Stromal cell of bone marrow (primary cell): ENCODE measurements around the gene HERC2.

Experiments used
- DNase-seq: peaks from one replicate; pipeline ENCODE4 v3.0.0-alpha.2; 2012; ENCODE audit warnings: low read depth

HERC2 gene

DNA sequence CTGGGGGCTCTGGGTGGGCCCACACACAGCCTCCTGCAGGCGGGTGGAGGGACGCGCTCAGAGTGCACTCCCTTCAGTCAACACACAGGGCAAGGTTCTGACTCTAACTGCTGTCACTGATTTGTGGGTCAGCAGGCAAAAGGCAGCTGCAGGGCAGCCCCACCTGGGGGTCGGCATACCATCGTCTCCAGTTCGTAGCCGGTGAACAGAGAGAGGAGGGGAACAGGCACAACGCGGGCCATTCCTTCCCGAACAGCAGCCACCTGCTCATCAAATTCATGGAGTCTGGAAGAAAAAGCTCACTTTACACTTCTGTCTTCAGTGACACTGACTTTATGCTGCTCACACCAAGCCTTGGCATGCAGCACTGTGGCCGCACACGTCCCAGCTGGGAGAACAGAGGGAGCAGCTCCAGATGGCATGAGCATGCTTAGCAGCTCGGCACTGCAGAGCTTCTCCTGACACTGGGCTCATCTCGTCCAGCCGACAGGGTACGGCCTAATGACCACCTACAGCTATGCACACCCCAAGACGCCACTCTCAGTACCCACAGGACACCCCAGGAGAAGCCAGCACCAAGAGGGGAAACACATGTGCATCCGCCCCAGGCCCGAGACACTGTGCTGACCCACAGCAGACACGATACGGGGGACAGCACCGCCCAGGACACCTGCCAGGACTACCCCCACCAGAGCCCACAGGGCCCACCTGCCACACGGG lies 208.4 kb downstream of the HERC2 start:
- DNase-seq = no peak

GRCh38 chr15:28112962-28113361 lies 209.0 kb downstream of the HERC2 start:
- no peak for DNase-seq

DNA sequence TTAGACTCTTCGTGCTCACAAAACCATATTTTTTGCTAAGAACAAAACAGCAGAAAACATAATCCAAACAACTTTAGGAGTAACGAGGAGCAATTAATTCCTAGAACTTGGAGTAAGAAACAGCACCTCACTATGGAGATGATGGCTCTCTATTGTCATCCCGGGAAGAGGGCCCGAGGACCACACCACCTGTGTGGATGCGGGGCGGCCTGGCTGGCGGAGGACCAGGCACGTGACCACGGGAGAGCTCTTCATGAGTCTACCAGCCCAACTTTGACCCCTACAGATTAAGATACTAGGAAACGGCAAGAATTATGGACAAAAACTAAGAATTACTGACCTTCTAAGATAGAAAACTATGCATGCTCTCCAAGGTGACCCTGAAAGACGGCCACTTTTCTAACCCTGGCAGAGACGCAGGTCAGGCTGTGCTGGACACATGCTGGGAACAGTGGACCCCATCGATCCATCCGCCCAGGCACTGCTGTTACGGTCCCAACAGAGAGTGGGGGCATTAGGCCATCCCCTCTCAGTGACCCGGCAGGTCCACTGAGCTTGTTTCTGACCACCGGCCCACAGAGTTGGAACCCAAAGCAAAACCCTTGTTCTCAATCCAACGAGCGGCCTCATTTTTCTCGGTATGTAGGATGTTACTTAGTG lies 209.7 kb downstream of the HERC2 start:
- no peak for DNase-seq

- DNase-seq = no peak
These were observed 210.4 kb downstream of the HERC2 start for GRCh38 chr15:28111543-28111942.

- no peak for DNase-seq
These were observed 211.5 kb downstream of the HERC2 start for GRCh38 chr15:28110481-28110881.

GRCh38 chr15:28109626-28110455 lies 212.1 kb downstream of the HERC2 start:
- no peak for DNase-seq

GRCh38 chr15:28107904-28108275 lies 214.1 kb downstream of the HERC2 start:
- no peak for DNase-seq

GRCh38 chr15:28107111-28107903 lies 214.7 kb downstream of the HERC2 start:
- no peak for DNase-seq

DNA sequence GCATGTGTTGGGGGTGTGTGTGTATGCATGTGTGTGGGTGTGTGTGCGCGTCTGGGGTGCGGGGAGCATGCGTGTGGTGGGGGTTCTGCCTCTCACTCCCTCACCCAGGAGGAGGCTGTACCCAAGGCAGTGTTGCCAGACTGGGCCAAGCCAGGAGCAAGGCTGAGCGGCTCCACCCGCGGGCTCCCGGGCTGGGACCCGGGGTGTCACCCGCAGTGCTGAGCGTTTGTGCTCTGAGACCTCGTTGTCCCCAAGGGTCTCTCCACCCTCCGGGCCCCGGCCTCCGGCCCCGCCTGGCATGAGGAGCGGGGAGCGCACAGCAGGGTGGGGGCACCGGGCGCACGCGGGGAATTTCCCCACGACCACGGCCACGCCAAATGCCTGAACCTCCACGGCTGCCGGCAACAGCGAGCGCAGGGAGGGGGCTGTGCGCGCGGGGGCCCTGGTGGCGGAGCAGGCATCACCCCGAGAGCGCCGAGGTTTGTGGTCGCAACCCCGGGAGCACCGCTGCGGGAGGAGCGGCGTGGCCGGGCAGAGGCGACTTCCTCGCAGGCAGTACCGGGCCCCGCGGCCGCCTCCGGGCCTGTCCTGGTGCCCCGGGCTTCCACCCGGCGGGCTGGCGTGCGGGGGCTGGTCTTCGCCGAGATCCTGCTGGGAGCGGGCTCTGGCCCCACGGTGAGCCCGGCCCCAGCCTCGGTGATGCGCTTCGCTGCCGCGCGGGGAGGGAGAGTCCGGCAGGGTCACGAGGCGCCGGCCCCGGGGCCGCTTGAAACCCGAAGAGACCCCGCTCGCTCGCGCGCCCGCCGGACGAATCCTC lies 215.5 kb downstream of the HERC2 start:
- DNase-seq = no peak

- no peak for DNase-seq
These were observed 216.2 kb downstream of the HERC2 start for GRCh38 chr15:28105793-28106192.

DNA sequence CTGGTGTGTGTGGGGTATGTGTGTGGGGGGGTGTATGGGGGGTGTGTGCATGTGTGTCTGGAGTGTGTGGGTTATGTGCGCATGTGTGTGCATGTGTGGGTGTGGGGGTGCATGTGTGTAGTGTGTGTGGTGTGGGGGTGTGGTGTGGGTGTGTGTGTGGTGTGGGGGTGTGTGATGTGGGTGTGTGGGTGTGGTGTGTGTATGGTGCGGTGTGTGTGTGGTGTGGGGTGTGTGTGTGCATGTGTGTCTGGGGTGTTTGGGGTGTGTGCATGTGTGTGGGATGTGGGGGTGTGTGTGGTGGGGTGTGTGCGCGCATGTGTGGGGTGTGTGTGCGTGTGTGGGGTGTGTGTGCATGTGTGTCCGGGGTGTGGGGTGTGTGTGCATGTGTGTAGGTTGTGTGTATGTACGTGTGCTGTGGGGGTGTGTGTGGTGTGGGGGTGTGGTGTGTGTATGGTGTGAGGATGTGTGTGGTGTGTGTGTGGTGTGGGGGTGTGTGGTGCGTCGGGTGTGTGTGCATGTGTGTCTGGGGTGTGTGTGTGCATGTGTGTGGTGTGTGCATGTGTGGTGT lies 216.7 kb downstream of the HERC2 start:
- no peak for DNase-seq

GRCh38 chr15:28104326-28104725 lies 217.7 kb downstream of the HERC2 start:
- DNase-seq = no peak

GRCh38 chr15:28103831-28104230 lies 218.1 kb downstream of the HERC2 start:
- DNase-seq = no peak

- DNase-seq = no peak
These were observed 220.0 kb downstream of the HERC2 start for GRCh38 chr15:28101983-28102441.

- DNase-seq = no peak
These were observed 220.8 kb downstream of the HERC2 start for GRCh38 chr15:28101201-28101600.

- DNase-seq = no peak
These were observed 221.3 kb downstream of the HERC2 start for GRCh38 chr15:28100516-28101195.

DNA sequence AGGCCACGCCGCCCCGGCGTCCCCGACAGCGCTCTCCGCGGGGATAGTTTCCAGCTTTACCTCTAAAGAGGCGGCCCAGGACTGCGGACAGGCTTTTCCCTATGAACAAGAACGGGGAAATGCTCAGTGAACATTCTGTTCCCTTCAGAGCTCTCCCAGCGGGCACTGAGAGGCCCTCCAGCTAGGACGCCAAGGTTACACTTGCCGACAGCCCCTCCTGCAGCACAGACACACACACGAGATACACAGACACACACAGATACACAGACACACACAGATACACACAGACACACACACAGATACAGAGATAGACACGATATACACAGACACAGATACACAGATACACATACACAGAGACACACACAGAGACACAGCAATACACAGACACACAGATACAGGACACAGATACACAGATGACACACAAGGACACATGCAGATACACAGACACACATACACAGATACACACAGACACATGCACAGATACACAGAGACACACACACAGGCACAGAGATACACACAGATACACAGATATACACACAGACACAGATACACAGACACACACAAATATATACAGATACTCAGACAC lies 222.3 kb downstream of the HERC2 start:
- no peak for DNase-seq

GRCh38 chr15:28098766-28099554 lies 223.0 kb downstream of the HERC2 start, which contains the start of gene OCA2:
OCA2 (minus strand) TSS chr15:28099315; CDS start chr15:28081874, 17,441 bp downstream.
- DNase-seq = no peak

DNA sequence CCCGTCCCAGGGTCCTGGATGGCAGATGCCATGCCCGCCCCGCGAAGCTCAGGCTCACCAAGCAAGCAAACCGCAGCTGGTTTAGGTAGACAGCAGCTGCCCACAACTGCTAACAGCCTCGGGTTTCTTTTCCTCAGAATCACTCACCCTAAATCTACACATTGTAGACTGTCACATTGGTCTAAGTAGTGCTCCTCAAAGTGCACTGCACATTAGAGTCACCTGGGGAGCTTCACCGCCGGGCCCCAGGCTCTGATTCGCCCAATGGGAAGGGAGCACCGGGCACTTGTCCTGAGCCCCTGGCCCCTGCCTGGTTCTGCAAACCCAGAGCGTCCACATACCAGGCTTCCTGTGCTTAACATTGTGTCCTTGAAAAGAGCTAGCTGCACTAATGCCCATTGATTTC lies 223.6 kb downstream of the HERC2 start:
- no peak for DNase-seq
